ENCODE data around the gene TENM4.

GRCh38 chr11:78884761-78885160 is 556.1 kb downstream of the TENM4 start:
- TF ChIP-seq CTCF (IDR thresholded peaks at IDR 0.05) (no peak), POLR2A (IDR thresholded peaks at IDR 0.05) (no peak)

Measured in heart left ventricle (tissue), 13 donors.